ENCODE measurements around the gene ETDB. TPM values are rescaled to one million over a fixed set of nuclear protein-coding genes. Genes with fewer than 3 reads are reported as not detected.
A peak's percentile ranks its signal among the peaks of the same experiment; 100 is the strongest.
"Not testable (repeated sequence)": the region's sequence is repeated elsewhere in the genome, so short reads cannot be mapped to it uniquely, and the experiment has no call there.

ETDB gene
- not detected for total RNA-seq

DNA sequence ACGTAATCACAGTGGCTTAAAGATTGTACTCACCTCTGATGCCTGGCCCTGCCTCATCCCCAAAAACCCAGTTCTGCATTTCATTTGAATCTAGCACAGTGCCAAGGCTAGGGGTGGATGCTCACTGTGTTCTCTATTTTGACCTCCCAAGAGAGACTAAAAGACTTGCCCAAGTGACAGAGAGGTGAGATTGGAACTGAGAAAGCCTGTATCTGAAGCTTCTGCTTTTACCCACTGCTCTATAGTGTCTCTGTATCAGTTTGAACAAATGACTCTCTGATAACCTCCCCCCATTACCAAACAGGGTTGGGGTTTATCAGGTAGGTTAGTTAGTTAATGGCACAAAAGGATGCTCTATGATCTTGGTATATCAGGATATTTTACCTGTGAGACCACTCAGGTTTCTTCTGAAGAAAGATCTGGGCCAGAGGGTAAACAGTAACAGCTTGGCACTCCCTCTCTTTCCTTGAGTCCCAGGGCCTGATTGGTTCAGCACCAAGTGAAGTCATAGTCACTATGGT, at the start of gene ETDB:
TSS of gene ETDB (minus strand) at position 471 of the 521 bp plus-strand sequence. CDS start 1,265 bp downstream, outside the sequence.
- ATAC-seq (replicated peaks in 6 of 8), result peak in 1 of 8 experiments; percentile 20
- H3K27ac ChIP-seq; in situ Hi-C loops (cut with MboI; ENCODE audit: low pct_unique_long_range_greater_than_20kb in 2 of 9, low sequenced_read_pairs in 9 of 9, unreplicated experiment in 9 of 9); H3K4me3 ChIP-seq; H3K4me1 ChIP-seq (replicated peaks in 1 of 2): not testable (repeated sequence)
- WGBS, 10 experiments, result no CpG with 5 or more reads among the region's 1 CpG

DNA sequence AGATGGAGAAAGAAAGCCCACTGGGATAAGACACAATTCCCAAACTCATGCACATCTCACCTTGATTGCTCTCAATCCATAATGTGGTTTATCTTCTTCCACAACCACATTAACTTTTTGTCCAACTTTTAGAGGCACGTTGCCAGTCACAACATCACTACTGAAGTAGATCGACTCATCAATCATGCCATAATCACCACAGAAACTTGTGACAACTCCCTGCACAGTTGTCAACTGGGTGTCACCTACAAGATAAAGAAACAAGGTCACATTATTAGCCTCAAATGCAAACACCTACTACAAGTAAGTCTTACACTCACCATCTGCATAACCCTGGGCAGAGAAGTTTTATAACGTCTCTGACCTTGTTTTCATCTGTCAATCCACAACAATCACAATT, 49.2 kb upstream of the ETDB start:
- in situ Hi-C loops (cut with MboI; ENCODE audit: low pct_unique_long_range_greater_than_20kb in 2 of 9, low sequenced_read_pairs in 9 of 9, unreplicated experiment in 9 of 9); ATAC-seq (replicated peaks in 6 of 8); H3K4me1 ChIP-seq (replicated peaks in 1 of 2); H3K27ac ChIP-seq; H3K4me3 ChIP-seq: not testable (repeated sequence)
- WGBS, 10 experiments, result 17 to 83% (median 20%) methylated on average over 1 of the region's 3 CpGs; no CpG with 5 or more reads in 7 of the 10 experiments

DNA sequence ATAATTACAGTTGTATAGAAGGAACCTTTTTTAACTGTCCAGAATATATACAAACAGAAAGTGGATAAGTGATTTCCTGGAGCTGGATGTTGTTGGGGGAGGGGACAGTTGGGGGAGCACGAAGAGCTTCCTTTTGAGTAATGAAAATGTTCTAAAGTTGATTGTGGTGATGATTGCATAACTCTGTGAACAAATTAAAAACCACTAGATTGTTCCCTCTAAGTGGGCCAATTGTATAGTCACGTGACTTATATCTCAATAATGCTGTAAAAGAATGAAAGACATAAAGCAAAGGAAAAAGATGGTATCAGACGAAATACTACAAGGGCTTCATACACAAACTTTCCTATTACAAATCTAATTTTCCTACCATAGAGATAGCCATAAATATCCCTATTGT, 48.2 kb upstream of the ETDB start:
- 7 to 37% (median 16%) methylated on average over 3 of the region's 3 CpGs; no CpG with 5 or more reads in 6 of the 10 experiments for WGBS, 10 experiments
- in situ Hi-C loops (cut with MboI; ENCODE audit: low pct_unique_long_range_greater_than_20kb in 2 of 9, low sequenced_read_pairs in 9 of 9, unreplicated experiment in 9 of 9), result no loop called here

DNA sequence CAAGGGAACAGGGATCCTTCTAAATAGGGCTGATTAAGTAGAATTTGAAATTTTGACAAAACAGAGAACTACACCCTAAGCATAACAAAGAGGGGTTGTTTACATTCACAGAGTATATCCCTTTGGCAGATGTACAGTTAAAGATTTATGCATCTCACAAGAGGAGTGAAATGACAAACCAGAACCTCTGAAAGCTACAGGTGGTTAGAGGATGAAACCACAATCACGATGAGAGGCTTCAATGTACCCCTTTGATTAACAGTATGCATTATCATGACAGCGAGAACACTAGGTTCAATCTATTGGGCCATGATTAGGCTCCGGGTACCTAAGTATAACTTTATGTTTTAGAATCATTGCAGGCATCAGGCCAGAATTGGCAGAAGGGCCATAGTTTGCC, 34.4 kb upstream of the ETDB start:
- WGBS, 10 experiments, result no CpG with 5 or more reads among the region's 3 CpGs
- H3K4me3 ChIP-seq; H3K27ac ChIP-seq; H3K4me1 ChIP-seq (replicated peaks in 1 of 2); in situ Hi-C loops (cut with MboI; ENCODE audit: low pct_unique_long_range_greater_than_20kb in 2 of 9, low sequenced_read_pairs in 9 of 9, unreplicated experiment in 9 of 9); ATAC-seq (replicated peaks in 6 of 8): not testable (repeated sequence)

More for the DNA sequence above, 48.2 kb upstream of the ETDB start:
- H3K27ac ChIP-seq, result no peak overlapping the region
- no peak overlapping the region for H3K4me3 ChIP-seq
- H3K4me1 ChIP-seq (replicated peaks in 1 of 2), result no peaks in the 10 kb centered on the region
- no peak for ATAC-seq (replicated peaks in 6 of 8)

- H3K4me1 ChIP-seq (replicated peaks in 1 of 2); in situ Hi-C loops (cut with MboI; ENCODE audit: low pct_unique_long_range_greater_than_20kb in 2 of 9, low sequenced_read_pairs in 9 of 9, unreplicated experiment in 9 of 9); ATAC-seq (replicated peaks in 6 of 8); H3K4me3 ChIP-seq; H3K27ac ChIP-seq: not testable (repeated sequence)
- no CpG with 5 or more reads among the region's 6 CpGs for WGBS, 10 experiments
Measured at GRCh38 chrX:135126145-135126544, 5.8 kb upstream of the ETDB start.

- H3K4me3 ChIP-seq; in situ Hi-C loops (cut with MboI; ENCODE audit: low pct_unique_long_range_greater_than_20kb in 2 of 9, low sequenced_read_pairs in 9 of 9, unreplicated experiment in 9 of 9); H3K27ac ChIP-seq; H3K4me1 ChIP-seq (replicated peaks in 1 of 2); ATAC-seq (replicated peaks in 6 of 8): not testable (repeated sequence)
- WGBS, 10 experiments, result no CpG with 5 or more reads among the region's 2 CpGs
Measured at GRCh38 chrX:135116064-135116463, 4.3 kb downstream of the ETDB start.

- Histone ChIP-seq H3K4me3 (no peak overlapping the region), H3K27ac (no peak overlapping the region), H3K4me1 (replicated peaks in 1 of 2) (no peaks in the 10 kb centered on the region)
- in situ Hi-C loops (cut with MboI; ENCODE audit: low pct_unique_long_range_greater_than_20kb in 2 of 9, low sequenced_read_pairs in 9 of 9, unreplicated experiment in 9 of 9), result no loop called here
- ATAC-seq (replicated peaks in 6 of 8), result peak in 1 of 8 experiments; percentile 48
- 38 to 100% (median 66%) methylated on average over 1 to 2 of the region's 2 CpGs; no CpG with 5 or more reads in 4 of the 10 experiments for WGBS, 10 experiments
Measured at GRCh38 chrX:135114392-135114791, 5.9 kb downstream of the ETDB start.

DNA sequence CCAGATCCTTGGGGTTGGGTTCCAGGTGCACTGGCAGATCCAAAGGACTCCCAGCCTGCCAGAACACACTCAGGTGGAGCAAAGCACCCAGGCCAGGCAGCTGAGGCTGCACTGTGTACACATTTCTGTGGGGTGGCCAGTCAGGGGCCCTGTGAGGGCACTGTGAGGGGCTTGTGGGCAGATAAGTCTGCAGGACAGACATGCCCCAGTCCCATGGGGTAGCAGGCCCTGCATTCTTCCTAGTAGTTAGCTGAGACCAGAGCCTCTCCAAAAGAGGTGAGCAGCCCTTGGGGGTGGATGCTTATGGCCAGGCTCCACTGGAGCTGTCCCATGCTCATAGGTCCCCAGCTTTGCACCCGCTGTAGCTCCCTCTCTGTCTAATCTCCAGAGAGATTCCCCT, 7.6 kb downstream of the ETDB start:
- Histone ChIP-seq H3K4me3 (no peak overlapping the region), H3K4me1 (replicated peaks in 1 of 2) (no peaks in the 10 kb centered on the region), H3K27ac (no peak overlapping the region)
- no peak for ATAC-seq (replicated peaks in 6 of 8)
- in situ Hi-C loops (cut with MboI; ENCODE audit: low pct_unique_long_range_greater_than_20kb in 2 of 9, low sequenced_read_pairs in 9 of 9, unreplicated experiment in 9 of 9), result no loop called here
- WGBS, 10 experiments, result 0% methylated on average over 1 of the region's 1 CpG; no CpG with 5 or more reads in 9 of the 10 experiments

- WGBS, 10 experiments, result 0 to 45% (median 30%) methylated on average over 1 to 5 of the region's 5 CpGs; no CpG with 5 or more reads in 6 of the 10 experiments
- in situ Hi-C loops (cut with MboI; ENCODE audit: low pct_unique_long_range_greater_than_20kb in 2 of 9, low sequenced_read_pairs in 9 of 9, unreplicated experiment in 9 of 9), result no loop called here
- peak in 3 of 8 experiments; percentile 25 to 54 (median 41) for ATAC-seq (replicated peaks in 6 of 8)
Measured at GRCh38 chrX:135112096-135112729, 8.1 kb downstream of the ETDB start.

DNA sequence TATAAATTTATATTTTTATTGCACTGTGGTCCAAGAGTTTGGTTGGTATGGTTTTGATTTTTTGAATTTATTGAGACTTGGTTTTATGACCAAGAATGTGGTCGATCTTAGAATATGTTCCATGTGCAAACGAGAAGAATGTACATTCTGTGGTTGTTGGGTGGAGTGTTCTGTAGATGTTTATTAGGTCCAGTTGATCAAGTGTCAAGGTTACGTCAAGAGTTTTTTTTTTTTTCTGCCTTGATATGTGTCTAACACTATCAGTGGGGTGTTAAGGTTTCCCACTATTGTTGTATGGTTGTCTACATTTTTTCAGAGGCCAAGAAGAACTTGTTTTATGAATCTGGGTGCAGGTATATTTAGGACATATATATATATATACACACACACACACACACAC, 10.8 kb downstream of the ETDB start:
- Histone ChIP-seq H3K4me3 (no peak overlapping the region), H3K4me1 (replicated peaks in 1 of 2) (no peaks in the 10 kb centered on the region), H3K27ac (no peak overlapping the region)
- WGBS, 10 experiments, result 0 to 54% (median 13%) methylated on average over 1 to 3 of the region's 3 CpGs; no CpG with 5 or more reads in 5 of the 10 experiments
- in situ Hi-C loops (cut with MboI; ENCODE audit: low pct_unique_long_range_greater_than_20kb in 2 of 9, low sequenced_read_pairs in 9 of 9, unreplicated experiment in 9 of 9), result no loop called here
- ATAC-seq (replicated peaks in 6 of 8), result peak in 2 of 8 experiments; percentile 58 to 65

More at GRCh38 chrX:135112096-135112729, 8.1 kb downstream of the ETDB start:
- H3K27ac ChIP-seq, result no peak overlapping the region
- H3K4me1 ChIP-seq (replicated peaks in 1 of 2), result no peaks in the 10 kb centered on the region
- no peak overlapping the region for H3K4me3 ChIP-seq

DNA sequence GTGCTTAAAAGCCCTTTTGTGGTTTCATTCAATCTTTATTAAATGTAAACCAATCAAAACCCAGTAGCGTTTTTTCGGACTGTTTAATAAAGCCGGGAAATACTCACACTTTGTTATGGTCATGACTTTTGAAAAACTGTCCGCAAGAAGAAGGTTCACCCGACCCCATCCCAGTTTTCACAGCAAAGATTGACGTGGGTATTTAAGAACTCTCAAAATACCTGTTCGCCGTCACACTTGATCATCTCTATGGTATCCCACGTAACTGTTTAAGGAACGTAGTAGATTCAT, 20.9 kb downstream of the ETDB start:
- H3K27ac ChIP-seq, result no peak overlapping the region
- peaks cover 4 to 5% of the 10 kb centered on the region in 2 donors for H3K4me1 ChIP-seq (replicated peaks in 1 of 2)
- no peak for ATAC-seq (replicated peaks in 6 of 8)
- in situ Hi-C loops (cut with MboI; ENCODE audit: low pct_unique_long_range_greater_than_20kb in 2 of 9, low sequenced_read_pairs in 9 of 9, unreplicated experiment in 9 of 9), result no loop called here
- peak overlapping the region in 1 of 5 donors; percentile 26 for H3K4me3 ChIP-seq
- WGBS, 10 experiments, result 27 to 90% (median 59%) methylated on average over 1 to 10 of the region's 10 CpGs; no CpG with 5 or more reads in 1 of the 10 experiments

- Histone ChIP-seq H3K27ac (peak overlapping the region in 1 of 2 donors; percentile 16), H3K4me3 (peak overlapping the region; percentile 50 to 74 (median 63))
- ATAC-seq (replicated peaks in 6 of 8), result peak in 4 of 8 experiments; percentile 2 to 5 (median 3)
- no CpG with 5 or more reads among the region's 15 CpGs for WGBS, 10 experiments
- H3K4me1 ChIP-seq (replicated peaks in 1 of 2); in situ Hi-C loops (cut with MboI; ENCODE audit: low pct_unique_long_range_greater_than_20kb in 2 of 9, low sequenced_read_pairs in 9 of 9, unreplicated experiment in 9 of 9): not testable (repeated sequence)
Measured at GRCh38 chrX:135097196-135097744, 23.1 kb downstream of the ETDB start.

DNA sequence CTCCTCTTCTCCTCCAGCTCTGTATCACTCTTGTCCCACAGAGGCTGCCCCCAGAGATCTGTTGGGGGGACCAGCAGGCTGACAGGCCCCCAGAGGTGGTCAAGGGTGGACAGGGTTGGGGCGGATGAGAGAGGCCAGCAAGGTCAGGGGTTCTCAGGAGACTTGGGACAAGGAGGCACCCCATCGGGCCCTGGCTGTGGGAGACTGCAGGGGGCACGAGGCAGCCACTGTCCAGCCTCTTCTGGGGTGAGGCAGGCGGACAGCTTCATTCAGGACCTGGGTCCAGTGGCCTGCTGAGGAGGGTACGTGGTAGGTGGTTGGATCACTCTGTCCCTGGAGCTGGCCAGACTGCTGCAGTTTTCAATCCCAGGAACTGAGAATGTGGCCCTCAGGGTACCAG, 24.6 kb downstream of the ETDB start:
- Histone ChIP-seq H3K27ac (no peak overlapping the region), H3K4me1 (replicated peaks in 1 of 2) (peaks cover 4 to 5% of the 10 kb centered on the region in 2 donors), H3K4me3 (no peak overlapping the region)
- no peak for ATAC-seq (replicated peaks in 6 of 8)
- in situ Hi-C loops (cut with MboI; ENCODE audit: low pct_unique_long_range_greater_than_20kb in 2 of 9, low sequenced_read_pairs in 9 of 9, unreplicated experiment in 9 of 9), result no loop called here
- WGBS, 10 experiments, result 90% methylated on average over 2 of the region's 5 CpGs; no CpG with 5 or more reads in 9 of the 10 experiments

Measured in motor neuron (in vitro differentiated cells).